Ascending aorta (tissue), 2 donors: ENCODE data around the gene ZNF614. TPM values are rescaled to one million over a fixed set of nuclear protein-coding genes. Genes with fewer than 3 reads are reported as not detected.

Experiments used
- DNase-seq, 2 donors: peaks; one replicate each; pipeline ENCODE4 v3.0.0-alpha.2; 2019; ENCODE audit warnings: low spot score in 2 of 2
- H3K27ac ChIP-seq, 2 donors: fragments of 200-600 bp; sonication (generic); one replicate each; pipeline ENCODE4 v1.5.1; 2016 to 2017; ENCODE audit warnings: mild to moderate bottlenecking in 1 of 2
- H3K27me3 ChIP-seq: fragments of 200-600 bp; sonication (generic); one replicate; pipeline ENCODE4 v1.5.1; 2017
- H3K36me3 ChIP-seq, 2 donors: fragments of 200-600 bp; sonication (generic); one replicate each; pipeline ENCODE4 v1.5.1; 2016
- H3K4me1 ChIP-seq, 2 donors: fragments of 200-600 bp; sonication (generic); one replicate each; pipeline ENCODE4 v1.5.1; 2016 to 2017; ENCODE audit warnings: mild to moderate bottlenecking in 1 of 2
- H3K4me3 ChIP-seq, 2 donors: fragments of 200-600 bp; sonication (generic); one replicate each; pipeline ENCODE4 v1.5.1; 2016 to 2017; ENCODE audit warnings: mild to moderate bottlenecking in 1 of 2
- H3K9me3 ChIP-seq, 2 donors: fragments of 200-600 bp; sonication (generic); one replicate each; pipeline ENCODE4 v1.5.1; 2016
- CTCF ChIP-seq, 3 experiments: fragments of 200-600 bp in 2 of 3; fragments of 450-650 bp in 1 of 3; sonication (generic) in 2 of 3; IDR thresholded peaks; one replicate each; pipeline ENCODE4 v1.5.1; 2016 to 2019; ENCODE audit warnings: antibody characterized with exemption in 3 of 3, mild to moderate bottlenecking in 1 of 3, moderate library complexity in 1 of 3
- intact Hi-C: fragments of 100-400 bp; cut with DNase I; formaldehyde crosslinking; loops from one replicate; pipeline ENCODE4 v1.15.1; 2023
- total RNA-seq: library from RNA; depleted of rRNA; stranded (reverse); fragments of >200 nt; gene quantifications from one replicate; pipeline ENCODE4 v1.1.0, GENCODE V29; 2016

Gene ZNF614
- total RNA-seq, 1 donor from 2014 or later, result 1.7 TPM

- intact Hi-C loops, result no loop called here
- Histone ChIP-seq H3K4me3 (peak overlapping the region in 1 of 2 donors; percentile 24), H3K9me3 (peaks cover 98 to 100% of the 10 kb centered on the region in 2 donors), H3K27ac (no peak overlapping the region), H3K4me1 (no peaks in the 10 kb centered on the region), H3K27me3 (no peaks in the 10 kb centered on the region), H3K36me3 (peaks cover 93 to 96% of the 10 kb centered on the region in 2 donors)
- TF ChIP-seq CTCF (IDR thresholded peaks at IDR 0.05), result no peak
- DNase-seq, result no peak
Observed at GRCh38 chr19:51970718-51971117, 57.5 kb downstream of the ZNF614 start.

- no peak for DNase-seq
- Histone ChIP-seq H3K27me3 (no peaks in the 10 kb centered on the region), H3K4me1 (no peaks in the 10 kb centered on the region), H3K4me3 (peak overlapping the region in 1 of 2 donors; percentile 23), H3K9me3 (peaks cover 96 to 100% of the 10 kb centered on the region in 2 donors), H3K36me3 (peaks cover 73 to 80% of the 10 kb centered on the region in 2 donors), H3K27ac (no peak overlapping the region)
- no peak for TF ChIP-seq CTCF (IDR thresholded peaks at IDR 0.05)
- intact Hi-C loops, result no loop called here
Observed at GRCh38 chr19:51965583-51965982, 62.6 kb downstream of the ZNF614 start.

Other genes with a start within 250 kb of the ZNF614 start
- gene FPR3, start 233.2 kb downstream of the ZNF614 start, total RNA-seq, result 16.0 TPM
- 3.8 TPM for gene ZNF577, start 140.4 kb downstream of the ZNF614 start, total RNA-seq
- 4.7 TPM for gene ZNF649, start 123.4 kb downstream of the ZNF614 start, total RNA-seq
- 4.0 TPM for gene ZNF613, start 100.9 kb downstream of the ZNF614 start, total RNA-seq
- 11.4 TPM for gene ZNF350, start 41.5 kb downstream of the ZNF614 start, total RNA-seq
- 11.7 TPM for gene ZNF615, start 20.2 kb downstream of the ZNF614 start, total RNA-seq
- gene ZNF432, start 20.5 kb upstream of the ZNF614 start, total RNA-seq, result 6.1 TPM
- 6.9 TPM for gene ZNF841, start 67.4 kb upstream of the ZNF614 start, total RNA-seq
- 1.2 TPM for gene ZNF616, start 111.6 kb upstream of the ZNF614 start, total RNA-seq
- gene ZNF836, start 143.2 kb upstream of the ZNF614 start, total RNA-seq, result 2.8 TPM
- gene PPP2R1A, start 161.7 kb upstream of the ZNF614 start, total RNA-seq, result 215 TPM
- 2.3 TPM for gene ZNF766, start 241.2 kb upstream of the ZNF614 start, total RNA-seq